SK-N-MC (cell line): ENCODE results near the gene OLFML1.

Experiments used
- EZH2 ChIP-seq: fragments of 200-600 bp; sonication (generic); IDR thresholded peaks from one replicate; pipeline ENCODE4 v1.6.1; 2017; ENCODE audit warnings: antibody characterized with exemption
- FOXP2 ChIP-seq: optimal IDR thresholded peaks from 2 replicates; pipeline ENCODE3; 2011; ENCODE audit warnings: mild to moderate bottlenecking, moderate library complexity; ENCODE audit not compliant: insufficient read depth; ENCODE audit errors: extremely low read length, control extremely low read depth
- POLR2AphosphoS5 ChIP-seq: IDR thresholded peaks from 2 replicates; pipeline ENCODE4 v1.6.1; 2012; ENCODE audit warnings: mild to moderate bottlenecking, low read depth, low read length, borderline replicate concordance

GRCh38 chr11:7467652-7468051 lies 17.7 kb upstream of the OLFML1 start:
- TF ChIP-seq POLR2AphosphoS5 (no peak), EZH2 (no peak), FOXP2 (no peak)
